Measurements from ENCODE around the gene CEACAM20. TPM values are rescaled to one million over a fixed set of nuclear protein-coding genes. Genes with fewer than 3 reads are reported as not detected.
A peak's percentile ranks its signal among the peaks of the same experiment; 100 is the strongest.
"Not testable (repeated sequence)": the region's sequence is repeated elsewhere in the genome, so short reads cannot be mapped to it uniquely, and the experiment has no call there.

Gene CEACAM20
- total RNA-seq, 1 donor from 2014 or later, result not detected

DNA sequence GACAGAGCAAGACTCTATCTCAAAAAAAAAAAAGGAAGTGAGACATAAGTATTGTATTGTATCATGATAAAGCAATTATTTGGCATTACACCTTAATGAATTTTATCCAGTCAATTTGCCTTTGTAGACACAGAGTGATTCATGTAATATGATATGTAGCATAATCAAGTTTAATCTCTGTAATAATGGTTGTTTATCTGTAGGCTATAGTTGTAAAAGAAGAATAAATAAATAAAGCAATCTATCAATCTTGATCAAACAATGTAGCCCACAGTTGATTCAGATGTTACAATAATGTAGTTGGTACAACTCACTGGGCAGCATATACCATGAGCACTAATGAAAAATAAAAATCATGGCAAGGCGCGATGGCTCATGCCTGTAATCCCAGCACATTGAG is 28.5 kb upstream of the CEACAM20 start:
- no peak for TF ChIP-seq CTCF (conservative IDR thresholded peaks at IDR 0.05; ENCODE audit: low read depth, low read length)
- no peak overlapping the region for H3K4me3 ChIP-seq (ENCODE audit: low read depth, low read length)
- DNase-seq (ENCODE audit: low read depth), result no peak

- no peak for DNase-seq (ENCODE audit: low read depth)
Observed at GRCh38 chr19:44554641-44555246, 25.3 kb upstream of the CEACAM20 start.

DNA sequence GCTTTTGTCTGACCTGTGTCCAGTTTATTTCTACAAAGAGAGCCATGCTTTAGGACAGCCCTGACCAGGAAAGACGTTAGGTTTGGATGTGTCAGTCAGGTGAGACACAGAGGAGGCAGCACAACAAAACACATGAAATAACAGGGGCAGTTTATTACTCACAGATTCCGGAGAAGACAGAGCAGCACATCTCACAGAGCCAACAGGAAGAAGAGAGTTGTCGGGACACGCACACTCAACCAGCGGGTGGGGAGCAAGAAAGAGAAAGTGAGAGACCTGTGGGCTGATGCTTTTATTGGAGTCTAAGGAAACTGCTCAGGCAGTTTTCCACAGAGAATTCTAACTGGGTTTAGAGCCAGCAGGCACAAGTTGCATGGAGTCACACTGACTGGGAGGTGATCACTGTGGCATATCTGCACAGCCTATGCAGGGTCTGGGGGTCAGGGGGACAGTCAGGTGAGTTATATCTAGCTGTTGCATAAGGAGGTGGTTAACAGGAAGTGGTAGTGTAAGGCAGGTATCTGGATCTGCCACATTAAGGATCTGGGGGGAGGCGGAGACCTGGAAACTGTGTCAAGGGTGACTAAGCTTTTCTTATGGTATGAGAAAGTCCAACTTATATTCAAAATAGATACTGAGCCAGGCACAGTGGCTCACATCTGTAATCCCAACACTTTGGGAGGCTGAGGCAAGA is 24.1 kb upstream of the CEACAM20 start:
- no peak overlapping the region for H3K4me3 ChIP-seq (ENCODE audit: low read depth, low read length)
- DNase-seq (ENCODE audit: low read depth), result no peak
- no peak for TF ChIP-seq CTCF (conservative IDR thresholded peaks at IDR 0.05; ENCODE audit: low read depth, low read length)

More at GRCh38 chr19:44554641-44555246, 25.3 kb upstream of the CEACAM20 start:
- H3K4me3 ChIP-seq (ENCODE audit: low read depth, low read length), result no peak overlapping the region
- TF ChIP-seq CTCF (conservative IDR thresholded peaks at IDR 0.05; ENCODE audit: low read depth, low read length), result no peak

DNA sequence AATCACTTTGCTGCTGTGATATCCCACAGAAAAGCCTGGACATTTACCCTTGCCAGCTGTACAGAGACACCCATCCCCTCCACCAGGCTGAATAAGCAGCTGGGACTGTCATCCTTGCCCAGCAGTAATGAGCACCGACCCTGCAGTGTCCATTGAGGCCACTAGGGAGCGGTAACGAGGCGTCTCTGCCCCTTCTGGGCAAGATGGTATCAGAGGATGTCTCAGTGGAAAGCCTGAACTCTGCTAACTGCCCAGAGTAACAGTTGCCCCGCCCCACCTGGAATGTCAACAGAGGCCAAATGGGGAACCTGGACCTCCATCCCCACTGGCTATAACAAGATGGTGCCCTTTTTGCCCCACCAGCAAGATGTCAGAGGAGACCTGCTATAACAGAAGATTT is 22.8 kb upstream of the CEACAM20 start:
- DNase-seq (ENCODE audit: low read depth), result no peak
- TF ChIP-seq CTCF (conservative IDR thresholded peaks at IDR 0.05; ENCODE audit: low read depth, low read length), result peak; percentile 71

GRCh38 chr19:44551850-44552249 is 22.4 kb upstream of the CEACAM20 start:
- no peak overlapping the region for H3K4me3 ChIP-seq (ENCODE audit: low read depth, low read length)
- TF ChIP-seq CTCF (conservative IDR thresholded peaks at IDR 0.05; ENCODE audit: low read depth, low read length), result no peak
- DNase-seq (ENCODE audit: low read depth), result no peak

More for the DNA sequence above, 22.8 kb upstream of the CEACAM20 start:
- H3K4me3 ChIP-seq (ENCODE audit: low read depth, low read length), result no peak overlapping the region

- not testable (repeated sequence) for H3K4me3 ChIP-seq (ENCODE audit: low read depth, low read length); DNase-seq (ENCODE audit: low read depth)
Observed at GRCh38 chr19:44550976-44551375, 21.5 kb upstream of the CEACAM20 start.

DNA sequence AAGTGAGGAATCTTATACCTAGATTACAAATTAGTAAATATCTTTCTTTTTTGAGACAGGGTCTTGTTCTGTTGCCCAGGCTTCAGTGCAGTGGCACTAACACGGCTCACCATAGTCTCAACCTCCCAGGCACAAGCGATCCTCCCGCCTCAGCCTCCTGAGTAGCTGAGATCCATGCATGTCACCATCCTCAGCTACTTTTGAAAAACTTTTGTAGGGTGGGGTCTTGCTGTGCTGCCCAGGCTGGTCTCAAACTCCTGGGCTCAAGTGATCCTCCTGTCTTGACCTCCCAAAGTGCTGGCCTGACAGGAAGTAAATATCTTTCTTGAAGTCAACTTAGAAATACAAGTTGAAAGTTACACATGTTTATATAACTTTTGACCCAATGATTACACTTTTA is 20.0 kb upstream of the CEACAM20 start:
- DNase-seq (ENCODE audit: low read depth), result no peak
- H3K4me3 ChIP-seq (ENCODE audit: low read depth, low read length), result no peak overlapping the region
- TF ChIP-seq CTCF (conservative IDR thresholded peaks at IDR 0.05; ENCODE audit: low read depth, low read length), result no peak
